ENCODE data around the gene IGSF22.

Gene IGSF22

DNA sequence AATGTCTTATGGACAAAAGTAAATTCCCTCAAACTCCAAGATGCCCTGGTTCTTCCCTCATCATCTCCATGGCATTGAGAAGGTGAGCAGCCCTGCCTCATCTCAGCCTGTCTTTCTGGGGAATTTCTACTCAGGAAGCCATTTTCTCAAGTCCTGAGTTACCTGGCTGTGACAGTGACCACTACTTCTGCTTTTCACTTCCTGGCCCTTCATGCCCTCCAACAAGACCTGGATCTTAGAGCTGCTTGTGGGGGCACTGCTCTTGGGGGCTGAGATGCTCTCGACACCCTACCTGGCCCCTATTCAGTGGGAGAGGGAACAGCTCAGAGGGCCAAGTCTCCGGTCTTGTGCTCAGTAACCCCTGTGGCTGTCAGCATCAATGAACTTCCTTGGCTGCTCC, 5.5 kb upstream of the IGSF22 start:
- TF ChIP-seq TAF1 (IDR thresholded peaks at IDR 0.05; ENCODE audit: borderline replicate concordance, insufficient read depth, low read length) = no peak
- TF ChIP-seq REST (IDR thresholded peaks at IDR 0.05; ENCODE audit: insufficient read depth in 1 of 2, low read depth in 2 of 2, low read length in 2 of 2) = no peak
- no peak for TF ChIP-seq FOXP2 (optimal IDR thresholded peaks at IDR 0.05; ENCODE audit: borderline replicate concordance, extremely low read depth, extremely low read length, insufficient read depth)

DNA sequence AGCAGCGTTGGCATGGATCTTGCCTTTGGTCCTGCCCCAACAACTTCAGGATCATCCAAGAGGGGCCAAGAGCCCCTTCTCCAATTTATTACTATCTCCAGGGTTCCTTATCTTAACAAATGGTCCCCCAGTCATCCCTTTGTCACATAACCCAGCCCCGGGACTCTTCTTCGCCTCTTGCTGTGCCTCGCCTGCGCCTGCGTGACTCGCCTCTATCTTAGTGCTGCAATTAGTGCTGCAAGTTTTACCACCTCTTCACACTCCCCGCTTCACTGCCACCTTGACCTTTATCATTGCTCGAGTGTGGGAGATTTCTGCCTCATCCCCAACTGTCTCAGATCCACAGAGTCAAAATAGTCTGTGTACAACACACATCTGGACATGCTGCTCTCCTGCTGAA, 4.0 kb upstream of the IGSF22 start:
- TF ChIP-seq POLR2AphosphoS5 (IDR thresholded peaks at IDR 0.05; ENCODE audit: low read depth, low read length) (no peak), REST (IDR thresholded peaks at IDR 0.05; ENCODE audit: insufficient read depth in 1 of 2, low read depth in 2 of 2, low read length in 2 of 2) (no peak), SIN3A (IDR thresholded peaks at IDR 0.05; ENCODE audit: borderline replicate concordance, insufficient read depth, low read length) (no peak), TAF1 (IDR thresholded peaks at IDR 0.05; ENCODE audit: borderline replicate concordance, insufficient read depth, low read length) (no peak), FOXP2 (optimal IDR thresholded peaks at IDR 0.05; ENCODE audit: borderline replicate concordance, extremely low read depth, extremely low read length, insufficient read depth) (no peak)

- TF ChIP-seq FOXP2 (optimal IDR thresholded peaks at IDR 0.05; ENCODE audit: borderline replicate concordance, extremely low read depth, extremely low read length, insufficient read depth) = no peak
- no peak for TF ChIP-seq SIN3A (IDR thresholded peaks at IDR 0.05; ENCODE audit: borderline replicate concordance, insufficient read depth, low read length)
- no peak for TF ChIP-seq REST (IDR thresholded peaks at IDR 0.05; ENCODE audit: insufficient read depth in 1 of 2, low read depth in 2 of 2, low read length in 2 of 2)
Observed at GRCh38 chr11:18729426-18729825, 3.4 kb upstream of the IGSF22 start.

GRCh38 chr11:18728658-18729057, 2.7 kb upstream of the IGSF22 start:
- TF ChIP-seq POLR2AphosphoS5 (IDR thresholded peaks at IDR 0.05; ENCODE audit: low read depth, low read length) = no peak
- no peak for TF ChIP-seq SIN3A (IDR thresholded peaks at IDR 0.05; ENCODE audit: borderline replicate concordance, insufficient read depth, low read length)
- no peak for TF ChIP-seq FOXP2 (optimal IDR thresholded peaks at IDR 0.05; ENCODE audit: borderline replicate concordance, extremely low read depth, extremely low read length, insufficient read depth)
- no peak for TF ChIP-seq TAF1 (IDR thresholded peaks at IDR 0.05; ENCODE audit: borderline replicate concordance, insufficient read depth, low read length)
- no peak for TF ChIP-seq REST (IDR thresholded peaks at IDR 0.05; ENCODE audit: insufficient read depth in 1 of 2, low read depth in 2 of 2, low read length in 2 of 2)

GRCh38 chr11:18727479-18728236, 1.7 kb upstream of the IGSF22 start:
- TF ChIP-seq SIN3A (IDR thresholded peaks at IDR 0.05; ENCODE audit: borderline replicate concordance, insufficient read depth, low read length) (no peak), TAF1 (IDR thresholded peaks at IDR 0.05; ENCODE audit: borderline replicate concordance, insufficient read depth, low read length) (no peak), POLR2AphosphoS5 (IDR thresholded peaks at IDR 0.05; ENCODE audit: low read depth, low read length) (no peak), REST (IDR thresholded peaks at IDR 0.05; ENCODE audit: insufficient read depth in 1 of 2, low read depth in 2 of 2, low read length in 2 of 2) (no peak), FOXP2 (optimal IDR thresholded peaks at IDR 0.05; ENCODE audit: borderline replicate concordance, extremely low read depth, extremely low read length, insufficient read depth) (no peak)
